SJSA1 (cell line): ENCODE measurements around the gene RPEL1. TPM values are rescaled to one million over a fixed set of nuclear protein-coding genes. Genes with fewer than 3 reads are reported as not detected.
A peak's percentile ranks its signal among the peaks of the same experiment; 100 is the strongest.
"Not testable (repeated sequence)": the region's sequence is repeated elsewhere in the genome, so short reads cannot be mapped to it uniquely, and the experiment has no call there.

ENCODE experiments used
- DNase-seq, 2 experiments: peaks; one replicate each; pipeline ENCODE4 v3.0.0-alpha.2; 2015 to 2020; ENCODE audit warnings: low spot score in 2 of 2, low read depth in 1 of 2
- H3K27ac ChIP-seq: fragments of 250-450 bp; sonication (Bioruptor Pico); 2 replicates; pipeline ENCODE4 v1.5.1; 2020; ENCODE audit warnings: mild to moderate bottlenecking, moderate library complexity
- H3K27me3 ChIP-seq: fragments of 250-450 bp; sonication (Bioruptor Pico); replicated peaks from 2 replicates; pipeline ENCODE4 v1.5.1; 2020; ENCODE audit warnings: mild to moderate bottlenecking, moderate library complexity
- H3K36me3 ChIP-seq: fragments of 250-450 bp; sonication (Bioruptor Pico); 2 replicates; pipeline ENCODE4 v1.5.1; 2020; ENCODE audit warnings: mild to moderate bottlenecking
- H3K4me1 ChIP-seq: fragments of 250-450 bp; sonication (Bioruptor Pico); replicated peaks from 2 replicates; pipeline ENCODE4 v1.6.1; 2021; ENCODE audit warnings: mild to moderate bottlenecking
- H3K4me3 ChIP-seq: fragments of 250-450 bp; sonication (Bioruptor Pico); 2 replicates; pipeline ENCODE4 v1.5.1; 2020; ENCODE audit warnings: mild to moderate bottlenecking
- H3K9me3 ChIP-seq: fragments of 250-450 bp; sonication (Bioruptor Pico); replicated peaks from 2 replicates; pipeline ENCODE4 v1.5.1; 2020; ENCODE audit warnings: mild to moderate bottlenecking
- total RNA-seq: library from RNA; depleted of rRNA; stranded (reverse); fragments of >200 nt; shearing (Covaris generic); gene quantifications from 2 replicates; pipeline ENCODE4 v1.2.3, GENCODE V29; 2014

The RPEL1 gene
- total RNA-seq, 1 experiment from 2014 or later, result 0.13 TPM

- DNase-seq, result no peak
- H3K9me3 ChIP-seq, result peaks cover 3% of the 10 kb centered on the region; the same call in 1 of the 2 replicates
- no peaks in the 10 kb centered on the region for H3K36me3 ChIP-seq
- peak overlapping the region; percentile 40; the same call in 1 of the 2 replicates for H3K27ac ChIP-seq
- peaks cover 13% of the 10 kb centered on the region for H3K4me1 ChIP-seq
- H3K27me3 ChIP-seq, result no peaks in the 10 kb centered on the region
- no peak overlapping the region for H3K4me3 ChIP-seq
Observed at GRCh38 chr10:103215601-103216000, 30.1 kb upstream of the RPEL1 start.

- peak; percentile 63 to 64 for DNase-seq
- not testable (repeated sequence) for H3K27me3 ChIP-seq, H3K36me3 ChIP-seq, H3K9me3 ChIP-seq, H3K4me3 ChIP-seq
- Histone ChIP-seq H3K4me1 (peaks cover 13% of the 10 kb centered on the region), H3K27ac (peak overlapping the region; percentile 40; the same call in 1 of the 2 replicates)
Observed at GRCh38 chr10:103216362-103216761, 29.3 kb upstream of the RPEL1 start.

GRCh38 chr10:103224133-103224532, 21.6 kb upstream of the RPEL1 start:
- DNase-seq, result no peak
- no peaks in the 10 kb centered on the region for H3K36me3 ChIP-seq
- no peaks in the 10 kb centered on the region for H3K27me3 ChIP-seq
- H3K4me3 ChIP-seq, result no peak overlapping the region
- peaks cover 5% of the 10 kb centered on the region for H3K4me1 ChIP-seq
- H3K9me3 ChIP-seq, result peaks cover 10% of the 10 kb centered on the region
- H3K27ac ChIP-seq, result no peak overlapping the region

GRCh38 chr10:103224721-103225120, 21.0 kb upstream of the RPEL1 start:
- not testable (repeated sequence) for H3K36me3 ChIP-seq, H3K4me3 ChIP-seq, DNase-seq, H3K27me3 ChIP-seq, H3K27ac ChIP-seq
- Histone ChIP-seq H3K9me3 (peaks cover 10% of the 10 kb centered on the region), H3K4me1 (peaks cover 11% of the 10 kb centered on the region)

GRCh38 chr10:103225939-103226338, 19.7 kb upstream of the RPEL1 start:
- DNase-seq, result no peak

GRCh38 chr10:103227416-103227815, 18.3 kb upstream of the RPEL1 start:
- Histone ChIP-seq H3K9me3 (peaks cover 10% of the 10 kb centered on the region), H3K27me3 (no peaks in the 10 kb centered on the region), H3K4me3 (no peak overlapping the region), H3K36me3 (no peaks in the 10 kb centered on the region), H3K27ac (no peak overlapping the region), H3K4me1 (peaks cover 36% of the 10 kb centered on the region)
- DNase-seq, result no peak

More at GRCh38 chr10:103225939-103226338, 19.7 kb upstream of the RPEL1 start:
- H3K36me3 ChIP-seq, result no peaks in the 10 kb centered on the region
- peaks cover 24% of the 10 kb centered on the region for H3K4me1 ChIP-seq
- H3K27ac ChIP-seq, result no peak overlapping the region
- H3K9me3 ChIP-seq, result peaks cover 10% of the 10 kb centered on the region
- H3K4me3 ChIP-seq, result no peak overlapping the region
- no peaks in the 10 kb centered on the region for H3K27me3 ChIP-seq

GRCh38 chr10:103231047-103231551, 14.6 kb upstream of the RPEL1 start:
- no peaks in the 10 kb centered on the region; the same call in 1 of the 2 replicates for H3K9me3 ChIP-seq
- peak; percentile 89 to 96 for DNase-seq
- H3K27me3 ChIP-seq, result no peaks in the 10 kb centered on the region
- no peaks in the 10 kb centered on the region for H3K36me3 ChIP-seq
- peaks cover 50% of the 10 kb centered on the region for H3K4me1 ChIP-seq
- peak overlapping the region; percentile 96 for H3K27ac ChIP-seq
- H3K4me3 ChIP-seq, result no peak overlapping the region

GRCh38 chr10:103232131-103232673, 13.5 kb upstream of the RPEL1 start:
- peak in 1 of 2 experiments; percentile 59 for DNase-seq
- H3K9me3 ChIP-seq, result no peaks in the 10 kb centered on the region; the same call in 1 of the 2 replicates
- H3K27ac ChIP-seq, result peak overlapping the region; percentile 96
- H3K36me3 ChIP-seq, result no peaks in the 10 kb centered on the region
- H3K4me1 ChIP-seq, result peaks cover 50% of the 10 kb centered on the region
- H3K27me3 ChIP-seq, result no peaks in the 10 kb centered on the region
- H3K4me3 ChIP-seq, result no peak overlapping the region

GRCh38 chr10:103232772-103233488, 12.8 kb upstream of the RPEL1 start:
- H3K4me3 ChIP-seq, result no peak overlapping the region
- DNase-seq, result peak; percentile 73 to 81
- peak overlapping the region; percentile 96 for H3K27ac ChIP-seq
- H3K36me3 ChIP-seq, result no peaks in the 10 kb centered on the region
- no peaks in the 10 kb centered on the region; the same call in 1 of the 2 replicates for H3K9me3 ChIP-seq
- no peaks in the 10 kb centered on the region for H3K27me3 ChIP-seq
- peaks cover 46% of the 10 kb centered on the region for H3K4me1 ChIP-seq

- Histone ChIP-seq H3K9me3 (no peaks in the 10 kb centered on the region; the same call in 1 of the 2 replicates), H3K27me3 (no peaks in the 10 kb centered on the region), H3K4me1 (peaks cover 37% of the 10 kb centered on the region), H3K4me3 (no peak overlapping the region), H3K36me3 (no peaks in the 10 kb centered on the region), H3K27ac (no peak overlapping the region)
- no peak for DNase-seq
Observed at GRCh38 chr10:103235775-103236174, 9.9 kb upstream of the RPEL1 start.

- Histone ChIP-seq H3K27ac (no peak overlapping the region), H3K4me3 (no peak overlapping the region), H3K27me3 (no peaks in the 10 kb centered on the region), H3K36me3 (no peaks in the 10 kb centered on the region), H3K4me1 (peaks cover 20% of the 10 kb centered on the region), H3K9me3 (no peaks in the 10 kb centered on the region)
- peak; percentile 56 to 60 for DNase-seq
Observed at GRCh38 chr10:103238506-103239252, 7.0 kb upstream of the RPEL1 start.

GRCh38 chr10:103241262-103242011, 4.2 kb upstream of the RPEL1 start:
- peak in 1 of 2 experiments; percentile 47 for DNase-seq
- H3K4me3 ChIP-seq, result no peak overlapping the region
- peak overlapping the region; percentile 43 for H3K27ac ChIP-seq
- H3K9me3 ChIP-seq, result no peaks in the 10 kb centered on the region
- no peaks in the 10 kb centered on the region for H3K36me3 ChIP-seq
- H3K4me1 ChIP-seq, result peaks cover 19% of the 10 kb centered on the region
- no peaks in the 10 kb centered on the region for H3K27me3 ChIP-seq

- Histone ChIP-seq H3K36me3 (no peaks in the 10 kb centered on the region), H3K27ac (no peak overlapping the region), H3K4me1 (peaks cover 10% of the 10 kb centered on the region), H3K4me3 (no peak overlapping the region), H3K9me3 (no peaks in the 10 kb centered on the region), H3K27me3 (no peaks in the 10 kb centered on the region)
- peak; percentile 66 to 72 for DNase-seq
Observed at GRCh38 chr10:103244666-103245271, 918 bp upstream of the RPEL1 start.
